Activated T-cell treated with anti-CD3 and anti-CD28 coated beads, Interleukin-2, amount 50 U/mL, for 1 hour (primary cell): ENCODE data around the gene PAPPA2.

ENCODE experiments used
- DNase-seq: peaks from one replicate; pipeline ENCODE4 v3.0.0-alpha.2; 2020

PAPPA2 gene

GRCh38 chr1:176504848-176505553 is 42.0 kb downstream of the PAPPA2 start:
- no peak for DNase-seq

GRCh38 chr1:176512966-176513365 is 50.0 kb downstream of the PAPPA2 start:
- DNase-seq: no peak

- no peak for DNase-seq
These were observed 52.3 kb downstream of the PAPPA2 start for GRCh38 chr1:176515310-176515709.

- DNase-seq: no peak
These were observed 54.5 kb downstream of the PAPPA2 start for GRCh38 chr1:176517484-176517883.

GRCh38 chr1:176521211-176521610 is 58.2 kb downstream of the PAPPA2 start:
- DNase-seq: no peak

- DNase-seq: no peak
These were observed 59.4 kb downstream of the PAPPA2 start for GRCh38 chr1:176522310-176522845.

- DNase-seq: no peak
These were observed 66.6 kb downstream of the PAPPA2 start for GRCh38 chr1:176529395-176530090.

- no peak for DNase-seq
These were observed 68.1 kb downstream of the PAPPA2 start for GRCh38 chr1:176531036-176531435.

- no peak for DNase-seq
These were observed 69.2 kb downstream of the PAPPA2 start for GRCh38 chr1:176531921-176532897.

GRCh38 chr1:176533020-176533419 is 70.0 kb downstream of the PAPPA2 start:
- DNase-seq: no peak

- no peak for DNase-seq
These were observed 73.6 kb downstream of the PAPPA2 start for GRCh38 chr1:176536588-176536987.

GRCh38 chr1:176539018-176539417 is 76.0 kb downstream of the PAPPA2 start:
- no peak for DNase-seq

- no peak for DNase-seq
These were observed 77.5 kb downstream of the PAPPA2 start for GRCh38 chr1:176540428-176540827.

- DNase-seq: no peak
These were observed 78.7 kb downstream of the PAPPA2 start for GRCh38 chr1:176541663-176542062.

GRCh38 chr1:176542352-176542751 is 79.4 kb downstream of the PAPPA2 start:
- DNase-seq: no peak

GRCh38 chr1:176543360-176544129 is 80.6 kb downstream of the PAPPA2 start:
- no peak for DNase-seq

GRCh38 chr1:176545034-176545639 is 82.2 kb downstream of the PAPPA2 start:
- no peak for DNase-seq

GRCh38 chr1:176546825-176547224 is 83.8 kb downstream of the PAPPA2 start:
- no peak for DNase-seq

GRCh38 chr1:176551146-176551545 is 88.2 kb downstream of the PAPPA2 start:
- no peak for DNase-seq

GRCh38 chr1:176552217-176552991 is 89.4 kb downstream of the PAPPA2 start:
- DNase-seq: no peak

GRCh38 chr1:176552999-176553398 is 90.0 kb downstream of the PAPPA2 start:
- no peak for DNase-seq
